Tongue (tissue), 2 donors: Measurements from ENCODE around the gene SLC36A1. TPM values are rescaled to one million over a fixed set of nuclear protein-coding genes. Genes with fewer than 3 reads are reported as not detected.
"Not testable (repeated sequence)": the region's sequence is repeated elsewhere in the genome, so short reads cannot be mapped to it uniquely, and the experiment has no call there.

Experiments
- DNase-seq: peaks from one replicate; pipeline ENCODE4 v3.0.0-alpha.2; 2015
- total RNA-seq: library from RNA; depleted of rRNA; stranded (reverse); fragments of >200 nt; gene quantifications from one replicate; pipeline ENCODE4 v1.2.3, GENCODE V29; 2014

The SLC36A1 gene
- total RNA-seq: 8.0 TPM

GRCh38 chr5:151447174-151448037, at the start of gene SLC36A1:
Gene SLC36A1 (plus strand): TSS chr5:151447603. CDS start chr5:151458793, 11,190 bp downstream.
- DNase-seq: peak; percentile 98

GRCh38 chr5:151405334-151406160, 41.9 kb upstream of the SLC36A1 start:
- no peak for DNase-seq

- DNase-seq: no peak
These were observed 41.0 kb upstream of the SLC36A1 start for GRCh38 chr5:151406322-151406947.

- no peak for DNase-seq
These were observed 38.7 kb upstream of the SLC36A1 start for GRCh38 chr5:151408591-151409230.

- no peak for DNase-seq
These were observed 33.6 kb upstream of the SLC36A1 start for GRCh38 chr5:151413800-151414199.

GRCh38 chr5:151414536-151414935, 32.9 kb upstream of the SLC36A1 start:
- DNase-seq: no peak

- DNase-seq: no peak
These were observed 29.7 kb upstream of the SLC36A1 start for GRCh38 chr5:151417712-151418111.

- no peak for DNase-seq
These were observed 27.3 kb upstream of the SLC36A1 start for GRCh38 chr5:151420127-151420526.

- no peak for DNase-seq
These were observed 22.4 kb upstream of the SLC36A1 start for GRCh38 chr5:151424892-151425523.

- not testable (repeated sequence) for DNase-seq
These were observed 21.1 kb upstream of the SLC36A1 start for GRCh38 chr5:151426347-151426746.

GRCh38 chr5:151427258-151427657, 20.1 kb upstream of the SLC36A1 start:
- DNase-seq: no peak

GRCh38 chr5:151430731-151431130, 16.7 kb upstream of the SLC36A1 start:
- no peak for DNase-seq

GRCh38 chr5:151431666-151432065, 15.7 kb upstream of the SLC36A1 start:
- peak; percentile 57 for DNase-seq

GRCh38 chr5:151432210-151432609, 15.2 kb upstream of the SLC36A1 start:
- DNase-seq: no peak

- DNase-seq: peak; percentile 60
These were observed 12.7 kb upstream of the SLC36A1 start for GRCh38 chr5:151434570-151435237.

- DNase-seq: peak; percentile 42
These were observed 909 bp downstream of the SLC36A1 start for GRCh38 chr5:151448038-151448985.

GRCh38 chr5:151449297-151449696, 1.9 kb downstream of the SLC36A1 start:
- no peak for DNase-seq

GRCh38 chr5:151449839-151450238, 2.4 kb downstream of the SLC36A1 start:
- peak; percentile 53 for DNase-seq

- no peak for DNase-seq
These were observed 3.2 kb downstream of the SLC36A1 start for GRCh38 chr5:151450605-151451004.
